ENCODE data around the gene TMEM225B.
"Not testable (repeated sequence)": the region's sequence is repeated elsewhere in the genome, so short reads cannot be mapped to it uniquely, and the experiment has no call there.

TMEM225B gene

DNA sequence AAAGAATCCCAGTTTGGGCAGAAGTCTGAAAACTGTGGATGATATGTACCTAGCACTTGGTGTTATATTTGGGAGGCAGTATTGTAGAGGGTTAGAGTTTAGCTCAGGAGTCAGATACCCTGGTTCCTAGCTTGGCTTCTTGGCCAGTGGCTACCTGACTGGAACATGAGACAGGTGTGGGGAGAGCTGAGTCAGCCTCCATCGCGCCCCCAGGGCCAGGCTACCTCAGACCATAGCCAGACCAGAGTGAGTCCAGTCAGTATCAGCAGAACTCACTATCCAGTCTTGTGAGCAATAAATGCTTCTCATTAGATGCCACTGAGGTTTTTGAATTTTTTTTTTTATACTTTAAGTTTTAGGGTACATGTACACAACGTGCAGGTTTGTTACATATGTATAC lies 55.7 kb downstream of the TMEM225B start:
- no peak overlapping the region for H3K4me3 ChIP-seq (replicated peaks; ENCODE audit: low read depth, low read length)
- DNase-seq (ENCODE audit: low read depth), result no peak
- TF ChIP-seq, protein P1, sequence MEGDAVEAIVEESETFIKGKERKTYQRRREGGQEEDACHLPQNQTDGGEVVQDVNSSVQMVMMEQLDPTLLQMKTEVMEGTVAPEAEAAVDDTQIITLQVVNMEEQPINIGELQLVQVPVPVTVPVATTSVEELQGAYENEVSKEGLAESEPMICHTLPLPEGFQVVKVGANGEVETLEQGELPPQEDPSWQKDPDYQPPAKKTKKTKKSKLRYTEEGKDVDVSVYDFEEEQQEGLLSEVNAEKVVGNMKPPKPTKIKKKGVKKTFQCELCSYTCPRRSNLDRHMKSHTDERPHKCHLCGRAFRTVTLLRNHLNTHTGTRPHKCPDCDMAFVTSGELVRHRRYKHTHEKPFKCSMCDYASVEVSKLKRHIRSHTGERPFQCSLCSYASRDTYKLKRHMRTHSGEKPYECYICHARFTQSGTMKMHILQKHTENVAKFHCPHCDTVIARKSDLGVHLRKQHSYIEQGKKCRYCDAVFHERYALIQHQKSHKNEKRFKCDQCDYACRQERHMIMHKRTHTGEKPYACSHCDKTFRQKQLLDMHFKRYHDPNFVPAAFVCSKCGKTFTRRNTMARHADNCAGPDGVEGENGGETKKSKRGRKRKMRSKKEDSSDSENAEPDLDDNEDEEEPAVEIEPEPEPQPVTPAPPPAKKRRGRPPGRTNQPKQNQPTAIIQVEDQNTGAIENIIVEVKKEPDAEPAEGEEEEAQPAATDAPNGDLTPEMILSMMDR (IDR thresholded peaks at IDR 0.05; ENCODE audit: low read length, missing control alignments), result no peak

DNA sequence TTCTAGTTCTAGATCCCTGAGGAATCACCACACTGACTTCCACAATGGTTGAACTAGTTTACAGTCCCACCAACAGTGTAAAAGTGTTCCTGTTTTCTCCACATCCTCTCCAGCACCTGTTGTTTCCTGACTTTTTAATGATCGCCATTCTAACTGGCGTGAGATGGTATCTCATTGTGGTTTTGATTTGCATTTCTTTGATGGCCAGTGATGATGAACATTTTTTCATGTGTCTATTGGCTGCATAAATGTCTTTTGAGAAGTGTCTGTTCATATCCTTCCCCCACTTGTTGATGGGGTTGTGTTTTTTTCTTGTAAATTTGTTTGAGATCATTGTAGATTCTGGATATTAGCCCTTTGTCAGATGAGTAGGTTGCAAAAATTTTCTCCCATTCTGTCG lies 56.6 kb downstream of the TMEM225B start:
- DNase-seq (ENCODE audit: low read depth); H3K4me3 ChIP-seq (replicated peaks; ENCODE audit: low read depth, low read length): not testable (repeated sequence)

DNA sequence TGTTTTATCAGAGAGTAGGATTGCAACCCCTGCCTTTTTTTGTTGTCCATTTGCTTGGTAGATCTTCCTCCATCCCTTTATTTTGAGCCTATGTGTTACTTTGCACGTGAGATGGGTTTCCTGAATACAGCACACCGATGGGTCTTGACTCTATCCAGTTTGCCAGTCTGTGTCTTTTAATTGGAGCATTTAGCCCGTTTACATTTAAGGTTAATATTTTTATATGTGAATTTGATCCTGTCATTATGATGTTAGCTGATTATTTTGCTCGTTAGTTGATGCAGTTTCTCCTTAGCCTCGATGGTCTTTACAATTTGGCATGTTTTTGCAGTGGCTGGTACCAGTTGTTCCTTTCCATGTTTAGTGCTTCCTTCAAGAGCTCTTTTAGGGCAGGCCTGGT lies 59.8 kb downstream of the TMEM225B start:
- DNase-seq (ENCODE audit: low read depth); H3K4me3 ChIP-seq (replicated peaks; ENCODE audit: low read depth, low read length): not testable (repeated sequence)
